Measurements from ENCODE around the gene ROBO4.
A peak's percentile ranks its signal among the peaks of the same experiment; 100 is the strongest.

The ROBO4 gene

GRCh38 chr11:124877910-124878758, 19.5 kb downstream of the ROBO4 start:
- DNase-seq, result peak in 2 of 42 donors; percentile 6 to 32
- intact Hi-C loops (cut with DNase I), result no loop called here

- DNase-seq, result no peak
- intact Hi-C loops (cut with DNase I), result no loop called here
Observed at GRCh38 chr11:124877631-124877909, 20.1 kb downstream of the ROBO4 start.

GRCh38 chr11:124876818-124877630, 20.6 kb downstream of the ROBO4 start:
- intact Hi-C loops (cut with DNase I), result no loop called here
- DNase-seq, result no peak

- intact Hi-C loops (cut with DNase I), result no loop called here
- peak; percentile 74 to 92 (median 85) for DNase-seq
Observed at GRCh38 chr11:124875943-124876817, 21.5 kb downstream of the ROBO4 start.

GRCh38 chr11:124875401-124875800, 22.3 kb downstream of the ROBO4 start:
- DNase-seq, result peak in 2 of 42 donors; percentile 7 to 32
- intact Hi-C loops (cut with DNase I), result no loop called here

GRCh38 chr11:124874571-124875255, 23.0 kb downstream of the ROBO4 start:
- peak in 1 of 42 donors; percentile 23 for DNase-seq
- intact Hi-C loops (cut with DNase I), result no loop called here

GRCh38 chr11:124873951-124874350, 23.7 kb downstream of the ROBO4 start:
- DNase-seq, result peak in 1 of 42 donors; percentile 23
- intact Hi-C loops (cut with DNase I), result no loop called here

GRCh38 chr11:124872741-124873140, 24.9 kb downstream of the ROBO4 start:
- DNase-seq, result no peak
- intact Hi-C loops (cut with DNase I), result no loop called here

GRCh38 chr11:124872280-124872679, 25.4 kb downstream of the ROBO4 start:
- intact Hi-C loops (cut with DNase I), result no loop called here
- DNase-seq, result no peak

- intact Hi-C loops (cut with DNase I), result no loop called here
- peak in 1 of 42 donors; percentile 16 for DNase-seq
Observed at GRCh38 chr11:124870430-124870829, 27.2 kb downstream of the ROBO4 start.

GRCh38 chr11:124869856-124870387, 27.7 kb downstream of the ROBO4 start:
- DNase-seq, result peak in 1 of 42 donors; percentile 9
- intact Hi-C loops (cut with DNase I), result no loop called here

GRCh38 chr11:124869331-124869730, 28.3 kb downstream of the ROBO4 start:
- DNase-seq, result peak in 1 of 42 donors; percentile 33
- intact Hi-C loops (cut with DNase I), result no loop called here

- intact Hi-C loops (cut with DNase I), result no loop called here
Observed at GRCh38 chr11:124868331-124869274, 29.1 kb downstream of the ROBO4 start.

GRCh38 chr11:124867700-124868099, 30.0 kb downstream of the ROBO4 start:
- peak in 9 of 42 donors; percentile 20 to 62 (median 40) for DNase-seq
- intact Hi-C loops (cut with DNase I), result no loop called here

More at GRCh38 chr11:124868331-124869274, 29.1 kb downstream of the ROBO4 start:
- peak in 1 of 42 donors; percentile 32 for DNase-seq

GRCh38 chr11:124865902-124866851, 31.5 kb downstream of the ROBO4 start:
- intact Hi-C loops (cut with DNase I), result no loop called here
- DNase-seq, result peak in 35 of 42 donors; percentile 26 to 81 (median 53)
